ENCODE results near the gene RAPGEF2.

Gene RAPGEF2

DNA sequence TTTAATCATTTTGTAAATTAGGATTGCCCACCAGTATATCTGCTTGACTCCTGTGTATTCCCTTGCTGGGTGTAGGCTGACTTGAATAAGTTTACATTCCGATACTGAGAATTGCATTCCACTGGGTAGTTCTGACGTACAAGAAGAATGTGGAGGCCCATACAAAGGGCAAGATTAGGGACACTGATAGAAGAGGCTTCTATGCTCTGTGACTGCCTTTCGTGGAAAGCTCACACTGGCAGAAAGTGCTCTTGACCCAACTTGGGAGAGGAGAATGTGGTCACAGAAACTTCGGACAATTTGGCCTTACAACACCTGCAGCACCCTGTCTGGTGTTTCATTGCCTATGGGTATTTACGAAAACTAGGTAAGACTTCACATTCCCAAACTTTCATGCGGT lies 126.3 kb downstream of the RAPGEF2 start:
- no peaks in the 10 kb centered on the region for H3K36me3 ChIP-seq (ENCODE audit: low read length)
- no peaks in the 10 kb centered on the region for H3K79me2 ChIP-seq (ENCODE audit: insufficient read depth, low read length)
- no peaks in the 10 kb centered on the region for H4K20me1 ChIP-seq (ENCODE audit: low read depth, low read length)
- no peak for TF ChIP-seq EZH2phosphoT487 (conservative IDR thresholded peaks at IDR 0.05; ENCODE audit: low read length)
- TF ChIP-seq, protein P1, sequence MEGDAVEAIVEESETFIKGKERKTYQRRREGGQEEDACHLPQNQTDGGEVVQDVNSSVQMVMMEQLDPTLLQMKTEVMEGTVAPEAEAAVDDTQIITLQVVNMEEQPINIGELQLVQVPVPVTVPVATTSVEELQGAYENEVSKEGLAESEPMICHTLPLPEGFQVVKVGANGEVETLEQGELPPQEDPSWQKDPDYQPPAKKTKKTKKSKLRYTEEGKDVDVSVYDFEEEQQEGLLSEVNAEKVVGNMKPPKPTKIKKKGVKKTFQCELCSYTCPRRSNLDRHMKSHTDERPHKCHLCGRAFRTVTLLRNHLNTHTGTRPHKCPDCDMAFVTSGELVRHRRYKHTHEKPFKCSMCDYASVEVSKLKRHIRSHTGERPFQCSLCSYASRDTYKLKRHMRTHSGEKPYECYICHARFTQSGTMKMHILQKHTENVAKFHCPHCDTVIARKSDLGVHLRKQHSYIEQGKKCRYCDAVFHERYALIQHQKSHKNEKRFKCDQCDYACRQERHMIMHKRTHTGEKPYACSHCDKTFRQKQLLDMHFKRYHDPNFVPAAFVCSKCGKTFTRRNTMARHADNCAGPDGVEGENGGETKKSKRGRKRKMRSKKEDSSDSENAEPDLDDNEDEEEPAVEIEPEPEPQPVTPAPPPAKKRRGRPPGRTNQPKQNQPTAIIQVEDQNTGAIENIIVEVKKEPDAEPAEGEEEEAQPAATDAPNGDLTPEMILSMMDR (IDR thresholded peaks at IDR 0.05; ENCODE audit: insufficient read depth, low read length, poor library complexity, severe bottlenecking), result no peak
- H2AFZ ChIP-seq (ENCODE audit: low read depth, low read length, severe bottlenecking), result no peak overlapping the region
- no peak overlapping the region for H3K4me3 ChIP-seq (ENCODE audit: insufficient read depth, low read length, poor library complexity, severe bottlenecking)
- no peaks in the 10 kb centered on the region for H3K9me2 ChIP-seq (replicated peaks; ENCODE audit: insufficient read depth, low read length)
- H3F3A ChIP-seq (ENCODE audit: insufficient read depth), result no peaks in the 10 kb centered on the region
- H3K9me3 ChIP-seq (ENCODE audit: insufficient read depth, low read length), result no peaks in the 10 kb centered on the region
- no peak overlapping the region for H3K4me2 ChIP-seq (ENCODE audit: low read depth, low read length, poor library complexity, severe bottlenecking)
- H3K27me3 ChIP-seq (ENCODE audit: low read length), result no peaks in the 10 kb centered on the region
- H3K9ac ChIP-seq (ENCODE audit: low read length), result no peak overlapping the region
- H3K27ac ChIP-seq (ENCODE audit: low read depth, low read length), result no peak overlapping the region

DNA sequence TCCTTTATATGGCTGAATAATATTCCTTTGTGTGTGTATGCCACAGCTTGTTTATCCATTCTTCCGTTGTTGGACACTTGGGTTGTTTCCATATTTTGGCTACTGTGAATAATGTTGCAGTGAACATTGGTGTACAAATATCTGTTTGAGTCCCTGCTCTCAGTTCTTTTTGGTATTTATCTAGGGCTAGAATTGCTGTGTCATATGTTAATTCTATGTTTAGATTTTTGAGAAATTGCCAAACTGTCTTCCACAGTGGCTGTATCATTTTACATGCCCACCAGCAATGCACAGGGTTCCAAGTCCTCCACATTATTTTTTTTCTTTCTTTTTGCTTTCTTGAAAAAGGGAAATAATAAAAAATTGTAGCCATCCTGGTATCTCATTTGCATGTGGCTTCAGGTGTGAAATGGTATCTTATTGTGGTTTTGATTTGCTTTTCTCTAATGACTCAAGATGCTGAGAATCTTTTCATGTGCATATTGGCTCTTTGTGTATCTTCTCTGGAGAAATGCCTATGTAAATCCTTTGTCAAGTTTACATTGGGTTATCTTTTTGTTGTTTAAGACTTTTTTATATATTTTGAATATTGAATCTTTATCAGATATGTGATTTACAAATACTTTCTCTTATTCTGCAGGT lies 129.7 kb downstream of the RAPGEF2 start:
- Histone ChIP-seq H3K79me2 (ENCODE audit: insufficient read depth, low read length) (no peaks in the 10 kb centered on the region), H3K27me3 (ENCODE audit: low read length) (no peaks in the 10 kb centered on the region), H2AFZ (ENCODE audit: low read depth, low read length, severe bottlenecking) (no peak overlapping the region), H3K27ac (ENCODE audit: low read depth, low read length) (no peak overlapping the region), H3K9me3 (ENCODE audit: insufficient read depth, low read length) (no peaks in the 10 kb centered on the region), H3F3A (ENCODE audit: insufficient read depth) (no peaks in the 10 kb centered on the region), H3K9ac (ENCODE audit: low read length) (no peak overlapping the region), H3K4me3 (ENCODE audit: insufficient read depth, low read length, poor library complexity, severe bottlenecking) (no peak overlapping the region), H4K20me1 (ENCODE audit: low read depth, low read length) (no peaks in the 10 kb centered on the region), H3K4me2 (ENCODE audit: low read depth, low read length, poor library complexity, severe bottlenecking) (no peak overlapping the region), H3K36me3 (ENCODE audit: low read length) (no peaks in the 10 kb centered on the region), H3K9me2 (replicated peaks; ENCODE audit: insufficient read depth, low read length) (no peaks in the 10 kb centered on the region)
- TF ChIP-seq EZH2phosphoT487 (conservative IDR thresholded peaks at IDR 0.05; ENCODE audit: low read length), result no peak
- TF ChIP-seq, protein P1 (IDR thresholded peaks at IDR 0.05; ENCODE audit: insufficient read depth, low read length, poor library complexity, severe bottlenecking), result no peak

DNA sequence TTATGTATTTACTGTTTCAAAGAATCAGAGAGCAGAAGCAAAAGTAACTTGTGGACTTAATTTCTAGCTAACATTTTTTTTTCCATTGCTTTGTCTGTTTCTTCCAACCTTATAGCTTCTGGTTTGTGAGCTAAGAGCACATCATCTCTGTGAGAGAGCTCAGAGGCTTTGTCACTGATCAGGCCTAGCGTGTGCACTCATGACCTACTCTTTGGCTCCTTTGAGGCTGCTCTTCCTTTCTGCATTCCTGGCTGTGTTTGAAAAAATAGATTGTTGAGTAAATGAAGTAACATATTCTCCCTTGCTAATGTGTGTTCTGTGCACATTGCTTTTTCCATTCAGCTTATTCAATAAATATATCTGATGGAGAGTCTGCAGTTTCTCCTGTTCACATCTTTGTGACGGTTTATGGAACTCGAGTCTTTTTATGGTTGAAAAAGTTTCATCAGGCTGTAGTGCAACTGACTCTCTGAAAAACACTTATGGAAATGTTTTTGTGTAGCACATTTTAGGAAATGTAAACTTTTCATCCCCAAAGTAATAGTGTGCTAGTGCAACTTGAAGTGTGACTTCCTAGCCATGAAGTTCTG lies 133.0 kb downstream of the RAPGEF2 start:
- no peak overlapping the region for H3K9ac ChIP-seq (ENCODE audit: low read length)
- no peaks in the 10 kb centered on the region for H3K9me3 ChIP-seq (ENCODE audit: insufficient read depth, low read length)
- no peaks in the 10 kb centered on the region for H4K20me1 ChIP-seq (ENCODE audit: low read depth, low read length)
- no peaks in the 10 kb centered on the region for H3K36me3 ChIP-seq (ENCODE audit: low read length)
- H3K4me2 ChIP-seq (ENCODE audit: low read depth, low read length, poor library complexity, severe bottlenecking), result no peak overlapping the region
- H3K4me3 ChIP-seq (ENCODE audit: insufficient read depth, low read length, poor library complexity, severe bottlenecking), result no peak overlapping the region
- H3F3A ChIP-seq (ENCODE audit: insufficient read depth), result no peaks in the 10 kb centered on the region
- no peak overlapping the region for H2AFZ ChIP-seq (ENCODE audit: low read depth, low read length, severe bottlenecking)
- H3K9me2 ChIP-seq (replicated peaks; ENCODE audit: insufficient read depth, low read length), result no peaks in the 10 kb centered on the region
- H3K27me3 ChIP-seq (ENCODE audit: low read length), result no peaks in the 10 kb centered on the region
- TF ChIP-seq, protein P1 (IDR thresholded peaks at IDR 0.05; ENCODE audit: insufficient read depth, low read length, poor library complexity, severe bottlenecking), result no peak
- no peak for TF ChIP-seq EZH2phosphoT487 (conservative IDR thresholded peaks at IDR 0.05; ENCODE audit: low read length)
- no peaks in the 10 kb centered on the region for H3K79me2 ChIP-seq (ENCODE audit: insufficient read depth, low read length)
- no peak overlapping the region for H3K27ac ChIP-seq (ENCODE audit: low read depth, low read length)
